Keratinocyte (primary cell): ENCODE results near the gene PTPN14.

Source experiments
- CTCF ChIP-seq, 3 experiments: IDR thresholded peaks in 1 of 3; conservative IDR thresholded peaks in 1 of 3; optimal IDR thresholded peaks in 1 of 3; 2 replicates in 2 of 3; 3 replicates in 1 of 3; pipeline versions ENCODE3 to v1.5.1; 2011; ENCODE audit warnings: low read length in 3 of 3, mild to moderate bottlenecking in 3 of 3, moderate library complexity in 2 of 3, control low read depth in 1 of 3, inconsistent platforms in 1 of 3; ENCODE audit not compliant: insufficient read depth in 2 of 3; ENCODE audit errors: extremely low read depth in 1 of 3
- EZH2 ChIP-seq: IDR thresholded peaks from one replicate; pipeline ENCODE4 v1.6.1; 2012; ENCODE audit warnings: inconsistent platforms, mild to moderate bottlenecking, low read length, moderate library complexity

GRCh38 chr1:214510477-214510876, 40.9 kb downstream of the PTPN14 start:
- TF ChIP-seq CTCF (optimal IDR thresholded peaks at IDR 0.05 in 1 of 3, IDR thresholded peaks at IDR 0.05 in 1 of 3, conservative IDR thresholded peaks at IDR 0.05 in 1 of 3; ENCODE audit: extremely low read depth in 1 of 3, insufficient read depth in 2 of 3, low read length in 3 of 3) (no peak), EZH2 (no peak)
